Measurements from ENCODE around the gene PRKAR2B. TPM values are rescaled to one million over a fixed set of nuclear protein-coding genes. Genes with fewer than 3 reads are reported as not detected.

Gene PRKAR2B
- total and polyA plus RNA-seq, 4 donors = 3.5 to 15.0 (median 5.8) TPM

GRCh38 chr7:107104801-107105200 lies 60.3 kb downstream of the PRKAR2B start:
- Histone ChIP-seq H3K9ac (ENCODE audit: insufficient read depth in 1 of 2, low read length in 2 of 2) (no peak overlapping the region), H3K4me1 (ENCODE audit: control insufficient read depth in 5 of 5, insufficient read depth in 5 of 5, low read length in 5 of 5) (peaks cover 0 to 3% (median 0%) of the 10 kb centered on the region in 5 donors), H3K27ac (ENCODE audit: low read depth in 1 of 2, low read length in 1 of 2) (no peak overlapping the region), H3K36me3 (ENCODE audit: control insufficient read depth in 4 of 4, insufficient read depth in 4 of 4, low read length in 4 of 4) (no peaks in the 10 kb centered on the region), H3K9me3 (ENCODE audit: control insufficient read depth in 4 of 4, insufficient read depth in 3 of 4, low read length in 3 of 4) (no peaks in the 10 kb centered on the region), H3K27me3 (ENCODE audit: control insufficient read depth in 3 of 3, insufficient read depth in 3 of 3, low read length in 2 of 3) (no peaks in the 10 kb centered on the region), H3K4me3 (no peak overlapping the region)
- TF ChIP-seq, protein P1, sequence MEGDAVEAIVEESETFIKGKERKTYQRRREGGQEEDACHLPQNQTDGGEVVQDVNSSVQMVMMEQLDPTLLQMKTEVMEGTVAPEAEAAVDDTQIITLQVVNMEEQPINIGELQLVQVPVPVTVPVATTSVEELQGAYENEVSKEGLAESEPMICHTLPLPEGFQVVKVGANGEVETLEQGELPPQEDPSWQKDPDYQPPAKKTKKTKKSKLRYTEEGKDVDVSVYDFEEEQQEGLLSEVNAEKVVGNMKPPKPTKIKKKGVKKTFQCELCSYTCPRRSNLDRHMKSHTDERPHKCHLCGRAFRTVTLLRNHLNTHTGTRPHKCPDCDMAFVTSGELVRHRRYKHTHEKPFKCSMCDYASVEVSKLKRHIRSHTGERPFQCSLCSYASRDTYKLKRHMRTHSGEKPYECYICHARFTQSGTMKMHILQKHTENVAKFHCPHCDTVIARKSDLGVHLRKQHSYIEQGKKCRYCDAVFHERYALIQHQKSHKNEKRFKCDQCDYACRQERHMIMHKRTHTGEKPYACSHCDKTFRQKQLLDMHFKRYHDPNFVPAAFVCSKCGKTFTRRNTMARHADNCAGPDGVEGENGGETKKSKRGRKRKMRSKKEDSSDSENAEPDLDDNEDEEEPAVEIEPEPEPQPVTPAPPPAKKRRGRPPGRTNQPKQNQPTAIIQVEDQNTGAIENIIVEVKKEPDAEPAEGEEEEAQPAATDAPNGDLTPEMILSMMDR (IDR thresholded peaks at IDR 0.05; ENCODE audit: control extremely low read depth, extremely low read depth) = no peak
- WGBS, 2 donors = 82 to 89% methylated on average over 4 of the region's 4 CpGs
- no peak for DNase-seq
- no peak for ATAC-seq (ENCODE audit: insufficient read depth, low FRiP score)

GRCh38 chr7:107105591-107106245 lies 61.2 kb downstream of the PRKAR2B start:
- Histone ChIP-seq H3K27me3 (ENCODE audit: control insufficient read depth in 3 of 3, insufficient read depth in 3 of 3, low read length in 2 of 3) (no peaks in the 10 kb centered on the region), H3K4me1 (ENCODE audit: control insufficient read depth in 5 of 5, insufficient read depth in 5 of 5, low read length in 5 of 5) (peaks cover 0 to 3% (median 0%) of the 10 kb centered on the region in 5 donors), H3K9ac (ENCODE audit: insufficient read depth in 1 of 2, low read length in 2 of 2) (no peak overlapping the region), H3K27ac (ENCODE audit: low read depth in 1 of 2, low read length in 1 of 2) (no peak overlapping the region), H3K36me3 (ENCODE audit: control insufficient read depth in 4 of 4, insufficient read depth in 4 of 4, low read length in 4 of 4) (no peaks in the 10 kb centered on the region), H3K4me3 (no peak overlapping the region), H3K9me3 (ENCODE audit: control insufficient read depth in 4 of 4, insufficient read depth in 3 of 4, low read length in 3 of 4) (no peaks in the 10 kb centered on the region)
- no peak for DNase-seq
- TF ChIP-seq, protein P1 (IDR thresholded peaks at IDR 0.05; ENCODE audit: control extremely low read depth, extremely low read depth) = no peak
- WGBS, 2 donors = 73 to 86% methylated on average over 4 of the region's 4 CpGs
- ATAC-seq (ENCODE audit: insufficient read depth, low FRiP score) = no peak

- DNase-seq = no peak
Measured at GRCh38 chr7:107108793-107109371, 64.4 kb downstream of the PRKAR2B start.

More at GRCh38 chr7:107108793-107109371, 64.4 kb downstream of the PRKAR2B start:
- H3K9ac ChIP-seq (ENCODE audit: insufficient read depth in 1 of 2, low read length in 2 of 2) = no peak overlapping the region
- H3K9me3 ChIP-seq (ENCODE audit: control insufficient read depth in 4 of 4, insufficient read depth in 3 of 4, low read length in 3 of 4) = peaks cover 0 to 4% (median 0%) of the 10 kb centered on the region in 4 donors
- no peaks in the 10 kb centered on the region for H3K36me3 ChIP-seq (ENCODE audit: control insufficient read depth in 4 of 4, insufficient read depth in 4 of 4, low read length in 4 of 4)
- TF ChIP-seq, protein P1 (IDR thresholded peaks at IDR 0.05; ENCODE audit: control extremely low read depth, extremely low read depth) = no peak
- no peak overlapping the region for H3K27ac ChIP-seq (ENCODE audit: low read depth in 1 of 2, low read length in 1 of 2)
- H3K27me3 ChIP-seq (ENCODE audit: control insufficient read depth in 3 of 3, insufficient read depth in 3 of 3, low read length in 2 of 3) = no peaks in the 10 kb centered on the region
- H3K4me1 ChIP-seq (ENCODE audit: control insufficient read depth in 5 of 5, insufficient read depth in 5 of 5, low read length in 5 of 5) = peaks cover 0 to 3% (median 0%) of the 10 kb centered on the region in 5 donors
- H3K4me3 ChIP-seq = no peak overlapping the region
- ATAC-seq (ENCODE audit: insufficient read depth, low FRiP score) = no peak
